Measurements from ENCODE around the gene FFAR3. TPM values are rescaled to one million over a fixed set of nuclear protein-coding genes. Genes with fewer than 3 reads are reported as not detected.
"Not testable (repeated sequence)": the region's sequence is repeated elsewhere in the genome, so short reads cannot be mapped to it uniquely, and the experiment has no call there.

The FFAR3 gene
- total RNA-seq, 1 experiment from 2014 or later = 0.15 TPM

- ChIA-PET POLR2A (ENCODE audit: low non-redundant PET) (no interaction called here), CTCF (no interaction called here)
- H3K4me3 ChIP-seq (ENCODE audit: low read depth, low read length, poor library complexity, severe bottlenecking) = no peak overlapping the region
- no peaks in the 10 kb centered on the region for H3K36me3 ChIP-seq (ENCODE audit: insufficient read depth, low read length, poor library complexity, severe bottlenecking)
- no peaks in the 10 kb centered on the region for H3K9me3 ChIP-seq (ENCODE audit: low read depth, low read length, poor library complexity, severe bottlenecking)
- no peak overlapping the region for H3K27ac ChIP-seq (ENCODE audit: low read depth, low read length, poor library complexity, severe bottlenecking)
- DNase-seq (ENCODE audit: low spot score) = no peak
- peaks cover 27% of the 10 kb centered on the region for H3K4me1 ChIP-seq (ENCODE audit: insufficient read depth, low read length, poor library complexity, severe bottlenecking)
- no peaks in the 10 kb centered on the region for H3K27me3 ChIP-seq (replicated peaks; ENCODE audit: insufficient read depth, low read depth, low read length, poor library complexity)
- BruUV-seq (replicated peaks) = no TSS peak
- no peak for TF ChIP-seq EZH2 (IDR thresholded peaks at IDR 0.05; ENCODE audit: borderline replicate concordance, low read depth, low read length, poor library complexity, severe bottlenecking)
- TF ChIP-seq CTCF (conservative IDR thresholded peaks at IDR 0.05; ENCODE audit: low read depth, low read length) = no peak
- intact Hi-C loops (cut with micrococcal nuclease; ENCODE audit: unreplicated experiment) = loop anchor here (10.0 kb wide), 1 partner anchor 290 kb away; the partner anchor contains the start of genes COX6B1 and ETV2
These were observed 3.4 kb upstream of the FFAR3 start for GRCh38 chr19:35354898-35355297.

- intact Hi-C loops (cut with micrococcal nuclease; ENCODE audit: unreplicated experiment) = loop anchor here (10.0 kb wide), 1 partner anchor 289 kb away; the partner anchor contains the start of genes COX6B1 and ETV2
- no peaks in the 10 kb centered on the region for H3K9me3 ChIP-seq (ENCODE audit: low read depth, low read length, poor library complexity, severe bottlenecking)
- no peaks in the 10 kb centered on the region for H3K36me3 ChIP-seq (ENCODE audit: insufficient read depth, low read length, poor library complexity, severe bottlenecking)
- no peak for TF ChIP-seq CTCF (conservative IDR thresholded peaks at IDR 0.05; ENCODE audit: low read depth, low read length)
- no peak for TF ChIP-seq EZH2 (IDR thresholded peaks at IDR 0.05; ENCODE audit: borderline replicate concordance, low read depth, low read length, poor library complexity, severe bottlenecking)
- H3K27me3 ChIP-seq (replicated peaks; ENCODE audit: insufficient read depth, low read depth, low read length, poor library complexity) = no peaks in the 10 kb centered on the region
- no TSS peak for BruUV-seq (replicated peaks)
- ChIA-PET CTCF (interaction anchor here (0.6 kb wide), 1 partner anchor 32 kb away, joined by 5 read pairs; no protein-coding TSS in a partner anchor), POLR2A (ENCODE audit: low non-redundant PET) (no interaction called here)
- DNase-seq (ENCODE audit: low spot score) = no peak
- no peak overlapping the region for H3K4me3 ChIP-seq (ENCODE audit: low read depth, low read length, poor library complexity, severe bottlenecking)
- H3K4me1 ChIP-seq (ENCODE audit: insufficient read depth, low read length, poor library complexity, severe bottlenecking) = peaks cover 27% of the 10 kb centered on the region
- no peak overlapping the region for H3K27ac ChIP-seq (ENCODE audit: low read depth, low read length, poor library complexity, severe bottlenecking)
These were observed 2.3 kb upstream of the FFAR3 start for GRCh38 chr19:35355791-35356460.

GRCh38 chr19:35358834-35359233 is 574 bp downstream of the FFAR3 start:
- H3K9me3 ChIP-seq (ENCODE audit: low read depth, low read length, poor library complexity, severe bottlenecking); H3K36me3 ChIP-seq (ENCODE audit: insufficient read depth, low read length, poor library complexity, severe bottlenecking); H3K27me3 ChIP-seq (replicated peaks; ENCODE audit: insufficient read depth, low read depth, low read length, poor library complexity); DNase-seq (ENCODE audit: low spot score); CTCF ChIA-PET; BruUV-seq (replicated peaks); POLR2A ChIA-PET (ENCODE audit: low non-redundant PET); H3K27ac ChIP-seq (ENCODE audit: low read depth, low read length, poor library complexity, severe bottlenecking); H3K4me3 ChIP-seq (ENCODE audit: low read depth, low read length, poor library complexity, severe bottlenecking): not testable (repeated sequence)
- intact Hi-C loops (cut with micrococcal nuclease; ENCODE audit: unreplicated experiment) = loop anchor here (10.0 kb wide), 1 partner anchor 286 kb away; the partner anchor contains the start of genes COX6B1 and ETV2
- H3K4me1 ChIP-seq (ENCODE audit: insufficient read depth, low read length, poor library complexity, severe bottlenecking) = peaks cover 21% of the 10 kb centered on the region

GRCh38 chr19:35359395-35359794 is 1.1 kb downstream of the FFAR3 start:
- H3K9me3 ChIP-seq (ENCODE audit: low read depth, low read length, poor library complexity, severe bottlenecking); POLR2A ChIA-PET (ENCODE audit: low non-redundant PET); H3K4me3 ChIP-seq (ENCODE audit: low read depth, low read length, poor library complexity, severe bottlenecking); BruUV-seq (replicated peaks); H3K27me3 ChIP-seq (replicated peaks; ENCODE audit: insufficient read depth, low read depth, low read length, poor library complexity); H3K27ac ChIP-seq (ENCODE audit: low read depth, low read length, poor library complexity, severe bottlenecking); DNase-seq (ENCODE audit: low spot score); H3K36me3 ChIP-seq (ENCODE audit: insufficient read depth, low read length, poor library complexity, severe bottlenecking); CTCF ChIA-PET: not testable (repeated sequence)
- intact Hi-C loops (cut with micrococcal nuclease; ENCODE audit: unreplicated experiment) = loop anchor here (10.0 kb wide), 1 partner anchor 285 kb away; the partner anchor contains the start of genes COX6B1 and ETV2
- H3K4me1 ChIP-seq (ENCODE audit: insufficient read depth, low read length, poor library complexity, severe bottlenecking) = peaks cover 20% of the 10 kb centered on the region

GRCh38 chr19:35360081-35360480 is 1.8 kb downstream of the FFAR3 start:
- H3K9me3 ChIP-seq (ENCODE audit: low read depth, low read length, poor library complexity, severe bottlenecking); H3K27me3 ChIP-seq (replicated peaks; ENCODE audit: insufficient read depth, low read depth, low read length, poor library complexity); intact Hi-C loops (cut with micrococcal nuclease; ENCODE audit: unreplicated experiment); POLR2A ChIA-PET (ENCODE audit: low non-redundant PET); BruUV-seq (replicated peaks); H3K36me3 ChIP-seq (ENCODE audit: insufficient read depth, low read length, poor library complexity, severe bottlenecking); DNase-seq (ENCODE audit: low spot score); H3K4me3 ChIP-seq (ENCODE audit: low read depth, low read length, poor library complexity, severe bottlenecking); CTCF ChIA-PET; H3K27ac ChIP-seq (ENCODE audit: low read depth, low read length, poor library complexity, severe bottlenecking): not testable (repeated sequence)
- peaks cover 20% of the 10 kb centered on the region for H3K4me1 ChIP-seq (ENCODE audit: insufficient read depth, low read length, poor library complexity, severe bottlenecking)
